ENCODE measurements around the gene SNAI1.

GRCh38 chr20:49982072-49982345, 771 bp upstream of the SNAI1 start:
- TF ChIP-seq CTCF (IDR thresholded peaks at IDR 0.05; ENCODE audit: insufficient read depth, low read length, poor library complexity, severe bottlenecking) (no peak), EZH2phosphoT487 (conservative IDR thresholded peaks at IDR 0.05; ENCODE audit: low read length) (no peak)
